Heart left ventricle (tissue), 13 donors: Measurements from ENCODE around the gene DOCK9.

Experiments used
- CTCF ChIP-seq, 12 donors: fragments of 200-600 bp; sonication (generic) in 4 of 12; IDR thresholded peaks; one replicate each; pipeline versions ENCODE4 v1.5.0 to v1.8.0; 2018 to 2022; ENCODE audit warnings: antibody characterized with exemption in 12 of 12, mild to moderate bottlenecking in 5 of 12
- POLR2A ChIP-seq, 2 donors: fragments of 450-650 bp; IDR thresholded peaks; one replicate each; pipeline ENCODE4 v1.6.1; 2017; ENCODE audit warnings: antibody characterized with exemption in 2 of 2, mild to moderate bottlenecking in 2 of 2, moderate library complexity in 2 of 2
- donor health status: ischemic (EF 13 %, LVEDD 7.1; RV severe dilation, severe dysfunction).
- donor health status: DM: no; HTN: yes; CAD: no.
- donor health status: DM: no; HTN: no; CAD: no.
- donor health status: ischemic (EF 25% LVEDD 6.9; RV normal size, moderate dysfunction).
- donor health status: ischemic (EF 25% LVEDD 5.7; RV mildly dilated, moderate dysfunction).
- donor health status: ischemic (EF 35%, LVEDD 5.7; RV mildly dilated, moderate dysfunction).
- donor health status: nonischemic (EF 11% LVEDD 7.7; RV severe dilation, severe dysfunction).
- donor health status: DM: yes; HTN: yes; CAD: no.
- donor health status: PGD.
- donor health status: ischemic (EF 29% LVEDD 5.4; RV normal size, mild dysfunction).
- donor health status: nonischemic (EF 23%, LVEDD 6.1; RV moderate dilation, normal function).

GRCh38 chr13:98909016-98909415 is 68.8 kb downstream of the DOCK9 start:
- no peak for TF ChIP-seq POLR2A (IDR thresholded peaks at IDR 0.05)
- TF ChIP-seq CTCF (IDR thresholded peaks at IDR 0.05): no peak
